ENCODE data around the gene SLC5A2. TPM values are rescaled to one million over a fixed set of nuclear protein-coding genes. Genes with fewer than 3 reads are reported as not detected.
A peak's percentile ranks its signal among the peaks of the same experiment; 100 is the strongest.

SLC5A2 gene
- total RNA-seq, 1 experiment from 2014 or later, result 1.6 TPM

- Mint-ChIP-seq H3K36me3 (ENCODE audit: insufficient read depth, unreplicated experiment) (peaks cover 59% of the 10 kb centered on the region), H3K9me3 (ENCODE audit: low read depth, unreplicated experiment) (no peaks in the 10 kb centered on the region)
Measured at GRCh38 chr16:31456988-31457360, 25.9 kb upstream of the SLC5A2 start.

GRCh38 chr16:31458073-31458843, 24.7 kb upstream of the SLC5A2 start:
- BruUV-seq (replicated peaks), result TSS peak; percentile 25
- no peaks in the 10 kb centered on the region for H3K27me3 Mint-ChIP-seq (ENCODE audit: unreplicated experiment)
- peak; percentile 77 for DNase-seq
- H3K9me3 Mint-ChIP-seq (ENCODE audit: low read depth, unreplicated experiment), result no peaks in the 10 kb centered on the region
- intact Hi-C loops (cut with micrococcal nuclease; ENCODE audit: unreplicated experiment), result loop anchor here (5.0 to 10.0 kb wide), 2 partner anchors 49 to 237 kb away; partner anchors contain the start of gene RUSF1
- TF ChIP-seq CTCF (IDR thresholded peaks at IDR 0.05; ENCODE audit: unreplicated experiment), result peak; percentile 73
- peak overlapping the region; percentile 93 for H3K27ac Mint-ChIP-seq (ENCODE audit: unreplicated experiment)
- peaks cover 26% of the 10 kb centered on the region for H3K4me1 Mint-ChIP-seq (ENCODE audit: low read depth, unreplicated experiment)
- peak overlapping the region; percentile 86 for H3K4me3 Mint-ChIP-seq (ENCODE audit: low read depth, unreplicated experiment)
- CTCF ChIA-PET, result interaction anchor here (0.7 to 3.6 kb wide), 18 partner anchors 13 to 504 kb away, joined by 3 to 24 read pairs (median 4); partner anchors contain the start of genes HSD3B7, PYCARD, VKORC1 and ZNF267
- H3K36me3 Mint-ChIP-seq (ENCODE audit: insufficient read depth, unreplicated experiment), result peaks cover 57% of the 10 kb centered on the region

More at GRCh38 chr16:31456988-31457360, 25.9 kb upstream of the SLC5A2 start:
- no peak overlapping the region for H3K27ac Mint-ChIP-seq (ENCODE audit: unreplicated experiment)
- H3K27me3 Mint-ChIP-seq (ENCODE audit: unreplicated experiment), result no peaks in the 10 kb centered on the region
- peaks cover 30% of the 10 kb centered on the region for H3K4me1 Mint-ChIP-seq (ENCODE audit: low read depth, unreplicated experiment)
- DNase-seq, result no peak
- CTCF ChIA-PET, result interaction anchor here (1.5 to 2.2 kb wide), 2 partner anchors 123 to 472 kb away, joined by 4 to 9 read pairs; partner anchors contain the start of gene HSD3B7
- no peak for TF ChIP-seq CTCF (IDR thresholded peaks at IDR 0.05; ENCODE audit: unreplicated experiment)
- intact Hi-C loops (cut with micrococcal nuclease; ENCODE audit: unreplicated experiment), result loop anchor here (5.0 to 10.0 kb wide), 2 partner anchors 50 to 238 kb away; partner anchors contain the start of gene RUSF1
- BruUV-seq (replicated peaks), result no TSS peak
- H3K4me3 Mint-ChIP-seq (ENCODE audit: low read depth, unreplicated experiment), result peak overlapping the region; percentile 86

- Mint-ChIP-seq H3K27me3 (ENCODE audit: unreplicated experiment) (no peaks in the 10 kb centered on the region), H3K9me3 (ENCODE audit: low read depth, unreplicated experiment) (no peaks in the 10 kb centered on the region), H3K4me3 (ENCODE audit: low read depth, unreplicated experiment) (peak within 1 kb of the TSS; percentile 86), H3K36me3 (ENCODE audit: insufficient read depth, unreplicated experiment) (peaks cover 49% of the 10 kb centered on the region), H3K4me1 (ENCODE audit: low read depth, unreplicated experiment) (peaks cover 18% of the 10 kb centered on the region), H3K27ac (ENCODE audit: unreplicated experiment) (peak within 1 kb of the TSS; percentile 93)
- TF ChIP-seq CTCF (IDR thresholded peaks at IDR 0.05; ENCODE audit: unreplicated experiment), result peak; percentile 58
- no TSS peak for BruUV-seq (replicated peaks)
- DNase-seq, result peak; percentile 97
- CTCF ChIA-PET, result interaction anchor here (0.7 to 3.6 kb wide), 18 partner anchors 14 to 505 kb away, joined by 3 to 24 read pairs (median 4); partner anchors contain the start of genes HSD3B7, PYCARD, VKORC1 and ZNF267
- intact Hi-C loops (cut with micrococcal nuclease; ENCODE audit: unreplicated experiment), result loop anchor here (5.0 to 10.0 kb wide), 2 partner anchors 48 to 236 kb away; partner anchors contain the start of gene RUSF1
Measured at GRCh38 chr16:31458844-31459686, 23.9 kb upstream of the SLC5A2 start, which contains the start of gene ARMC5. TSS of gene ARMC5 (plus strand) at chr16:31459501. CDS start at chr16:31459525, 24 bp downstream.
